ENCODE measurements around the gene CPED1. TPM values are rescaled to one million over a fixed set of nuclear protein-coding genes. Genes with fewer than 3 reads are reported as not detected.
A peak's percentile ranks its signal among the peaks of the same experiment; 100 is the strongest.
"Not testable (repeated sequence)": the region's sequence is repeated elsewhere in the genome, so short reads cannot be mapped to it uniquely, and the experiment has no call there.

CPED1 gene
- total RNA-seq, 1 experiment from 2014 or later, result 1.6 TPM

- no peak for DNase-seq (ENCODE audit: low read depth)
Observed at GRCh38 chr7:120981117-120981516, 7.4 kb upstream of the CPED1 start.

- DNase-seq (ENCODE audit: low read depth), result peak; percentile 69
Observed at GRCh38 chr7:120981888-120982615, 6.5 kb upstream of the CPED1 start.

- not testable (repeated sequence) for DNase-seq (ENCODE audit: low read depth)
Observed at GRCh38 chr7:120983592-120983991, 4.9 kb upstream of the CPED1 start.

- DNase-seq (ENCODE audit: low read depth), result no peak
Observed at GRCh38 chr7:120984406-120984805, 4.1 kb upstream of the CPED1 start.

- no peak for DNase-seq (ENCODE audit: low read depth)
Observed at GRCh38 chr7:120985130-120985758, 3.3 kb upstream of the CPED1 start.

- no peak for DNase-seq (ENCODE audit: low read depth)
Observed at GRCh38 chr7:120985839-120986238, 2.7 kb upstream of the CPED1 start.

- no peak for DNase-seq (ENCODE audit: low read depth)
Observed at GRCh38 chr7:120986650-120987049, 1.9 kb upstream of the CPED1 start.

GRCh38 chr7:120987280-120987679 lies 1.2 kb upstream of the CPED1 start:
- DNase-seq (ENCODE audit: low read depth), result no peak

GRCh38 chr7:120987683-120988590 lies 574 bp upstream of the CPED1 start:
- DNase-seq (ENCODE audit: low read depth), result peak; percentile 95

GRCh38 chr7:120989257-120990220 lies 1.0 kb downstream of the CPED1 start:
- DNase-seq (ENCODE audit: low read depth), result no peak

- no peak for DNase-seq (ENCODE audit: low read depth)
Observed at GRCh38 chr7:120990468-120991118, 2.1 kb downstream of the CPED1 start.

- DNase-seq (ENCODE audit: low read depth), result no peak
Observed at GRCh38 chr7:120991161-120991560, 2.6 kb downstream of the CPED1 start.

GRCh38 chr7:120991581-120991980 lies 3.1 kb downstream of the CPED1 start:
- no peak for DNase-seq (ENCODE audit: low read depth)

- no peak for DNase-seq (ENCODE audit: low read depth)
Observed at GRCh38 chr7:120992272-120992964, 3.9 kb downstream of the CPED1 start.

GRCh38 chr7:120992965-120993494 lies 4.5 kb downstream of the CPED1 start:
- no peak for DNase-seq (ENCODE audit: low read depth)

GRCh38 chr7:120993553-120994191 lies 5.2 kb downstream of the CPED1 start:
- DNase-seq (ENCODE audit: low read depth), result no peak

GRCh38 chr7:120994512-120995410 lies 6.2 kb downstream of the CPED1 start:
- no peak for DNase-seq (ENCODE audit: low read depth)

GRCh38 chr7:120995654-120996053 lies 7.1 kb downstream of the CPED1 start:
- no peak for DNase-seq (ENCODE audit: low read depth)
